Measurements from ENCODE around the gene SOBP. TPM values are rescaled to one million over a fixed set of nuclear protein-coding genes. Genes with fewer than 3 reads are reported as not detected.

Gene SOBP
- total RNA-seq, 1 donor from 2014 or later: 5.4 TPM

- Histone ChIP-seq H3K4me1 (no peaks in the 10 kb centered on the region), H3K27ac (no peak overlapping the region), H3K4me3 (no peak overlapping the region), H3K36me3 (no peaks in the 10 kb centered on the region), H3K27me3 (no peaks in the 10 kb centered on the region), H3K9me3 (no peaks in the 10 kb centered on the region)
- no peak for DNase-seq (ENCODE audit: low spot score in 2 of 2)
- TF ChIP-seq CTCF (IDR thresholded peaks at IDR 0.05): no peak
- intact Hi-C loops (cut with DNase I): no loop called here
Measured at GRCh38 chr6:107543088-107543487, 53.2 kb downstream of the SOBP start.

GRCh38 chr6:107543567-107543966 is 53.6 kb downstream of the SOBP start:
- H3K27me3 ChIP-seq: no peaks in the 10 kb centered on the region
- no peaks in the 10 kb centered on the region for H3K9me3 ChIP-seq
- DNase-seq (ENCODE audit: low spot score in 2 of 2): no peak
- no peak for TF ChIP-seq CTCF (IDR thresholded peaks at IDR 0.05)
- H3K27ac ChIP-seq: no peak overlapping the region
- intact Hi-C loops (cut with DNase I): no loop called here
- no peak overlapping the region for H3K4me3 ChIP-seq
- no peaks in the 10 kb centered on the region for H3K36me3 ChIP-seq
- H3K4me1 ChIP-seq: no peaks in the 10 kb centered on the region

- Histone ChIP-seq H3K36me3 (peaks cover 0 to 5% of the 10 kb centered on the region in 2 donors), H3K4me3 (no peak overlapping the region), H3K27me3 (no peaks in the 10 kb centered on the region), H3K27ac (no peak overlapping the region), H3K9me3 (no peaks in the 10 kb centered on the region), H3K4me1 (no peaks in the 10 kb centered on the region)
- no peak for DNase-seq (ENCODE audit: low spot score in 2 of 2)
- no peak for TF ChIP-seq CTCF (IDR thresholded peaks at IDR 0.05)
- intact Hi-C loops (cut with DNase I): no loop called here
Measured at GRCh38 chr6:107545763-107546162, 55.8 kb downstream of the SOBP start.

GRCh38 chr6:107546691-107547450 is 57.0 kb downstream of the SOBP start:
- intact Hi-C loops (cut with DNase I): no loop called here
- H3K4me3 ChIP-seq: no peak overlapping the region
- H3K9me3 ChIP-seq: no peaks in the 10 kb centered on the region
- H3K27ac ChIP-seq: no peak overlapping the region
- TF ChIP-seq CTCF (IDR thresholded peaks at IDR 0.05): no peak
- DNase-seq (ENCODE audit: low spot score in 2 of 2): no peak
- peaks cover 0 to 5% of the 10 kb centered on the region in 2 donors for H3K36me3 ChIP-seq
- no peaks in the 10 kb centered on the region for H3K4me1 ChIP-seq
- no peaks in the 10 kb centered on the region for H3K27me3 ChIP-seq

- H3K36me3 ChIP-seq: peaks cover 0 to 5% of the 10 kb centered on the region in 2 donors
- no peak for TF ChIP-seq CTCF (IDR thresholded peaks at IDR 0.05)
- H3K9me3 ChIP-seq: no peaks in the 10 kb centered on the region
- no peak overlapping the region for H3K27ac ChIP-seq
- H3K4me3 ChIP-seq: no peak overlapping the region
- DNase-seq (ENCODE audit: low spot score in 2 of 2): no peak
- H3K27me3 ChIP-seq: no peaks in the 10 kb centered on the region
- H3K4me1 ChIP-seq: no peaks in the 10 kb centered on the region
- intact Hi-C loops (cut with DNase I): no loop called here
Measured at GRCh38 chr6:107547451-107547840, 57.5 kb downstream of the SOBP start.

All from ascending aorta (tissue), 2 donors.